ENCODE results near the gene SVEP1.

Gene SVEP1

DNA sequence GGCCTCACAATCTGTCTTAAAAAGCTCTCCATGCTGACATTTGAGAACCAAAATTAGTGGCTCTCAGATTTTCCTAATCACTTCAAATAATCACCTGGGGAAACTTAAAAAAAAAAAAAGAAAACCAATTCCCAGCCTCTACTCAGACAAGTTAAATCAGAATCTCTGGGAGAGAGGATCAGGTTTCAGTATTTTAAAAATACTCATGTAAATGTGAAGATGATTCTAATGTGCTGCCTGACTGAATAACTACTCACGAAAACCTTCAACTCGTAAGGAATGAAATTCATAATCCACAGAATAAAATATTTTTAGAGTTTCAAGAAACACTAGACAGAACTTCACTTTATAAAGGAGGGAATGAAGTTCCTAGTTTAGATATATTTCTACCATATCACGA lies 114.4 kb downstream of the SVEP1 start:
- peaks cover 3% of the 10 kb centered on the region; the same call in 1 of the 2 replicates for H3K27me3 ChIP-seq (ENCODE audit: control insufficient read depth, low read length)
- no peak overlapping the region for H3K4me2 ChIP-seq (ENCODE audit: low read length)
- no peak overlapping the region for H3K27ac ChIP-seq (ENCODE audit: low read depth, low read length)
- no peaks in the 10 kb centered on the region for H4K20me1 ChIP-seq (ENCODE audit: control insufficient read depth, insufficient read depth, low read depth, low read length)
- H3K79me2 ChIP-seq (ENCODE audit: control insufficient read depth, low read length): no peaks in the 10 kb centered on the region
- no peaks in the 10 kb centered on the region for H3K9me3 ChIP-seq (ENCODE audit: control insufficient read depth, insufficient read depth, low read length)
- no peaks in the 10 kb centered on the region for H3K36me3 ChIP-seq (ENCODE audit: control insufficient read depth, low read length)
- no peaks in the 10 kb centered on the region for H3F3A ChIP-seq (ENCODE audit: control insufficient read depth, insufficient read depth)
- H3K4me3 ChIP-seq (ENCODE audit: low read length): no peak overlapping the region
- no peaks in the 10 kb centered on the region for H3K9me2 ChIP-seq (replicated peaks; ENCODE audit: control insufficient read depth, low read length)
- no peaks in the 10 kb centered on the region for H3K4me1 ChIP-seq (ENCODE audit: control insufficient read depth, low read length)
- TF ChIP-seq CTCF (IDR thresholded peaks at IDR 0.05; ENCODE audit: low read depth, low read length, poor library complexity, severe bottlenecking) (no peak), EZH2phosphoT487 (IDR thresholded peaks at IDR 0.05; ENCODE audit: borderline replicate concordance, low read length) (no peak)

- peaks cover 3% of the 10 kb centered on the region; the same call in 1 of the 2 replicates for H3K27me3 ChIP-seq (ENCODE audit: control insufficient read depth, low read length)
- H3K9me2 ChIP-seq (replicated peaks; ENCODE audit: control insufficient read depth, low read length): no peaks in the 10 kb centered on the region
- no peak overlapping the region for H3K4me2 ChIP-seq (ENCODE audit: low read length)
- no peak for TF ChIP-seq EZH2phosphoT487 (IDR thresholded peaks at IDR 0.05; ENCODE audit: borderline replicate concordance, low read length)
- no peak for TF ChIP-seq CTCF (IDR thresholded peaks at IDR 0.05; ENCODE audit: low read depth, low read length, poor library complexity, severe bottlenecking)
- H3F3A ChIP-seq (ENCODE audit: control insufficient read depth, insufficient read depth): no peaks in the 10 kb centered on the region
- H4K20me1 ChIP-seq (ENCODE audit: control insufficient read depth, insufficient read depth, low read depth, low read length): no peaks in the 10 kb centered on the region
- H3K9me3 ChIP-seq (ENCODE audit: control insufficient read depth, insufficient read depth, low read length): no peaks in the 10 kb centered on the region
- H3K4me3 ChIP-seq (ENCODE audit: low read length): no peak overlapping the region
- H3K27ac ChIP-seq (ENCODE audit: low read depth, low read length): no peak overlapping the region
- no peaks in the 10 kb centered on the region for H3K36me3 ChIP-seq (ENCODE audit: control insufficient read depth, low read length)
- H3K4me1 ChIP-seq (ENCODE audit: control insufficient read depth, low read length): no peaks in the 10 kb centered on the region
- H3K79me2 ChIP-seq (ENCODE audit: control insufficient read depth, low read length): no peaks in the 10 kb centered on the region
Measured at GRCh38 chr9:110464321-110464720, 115.2 kb downstream of the SVEP1 start.

DNA sequence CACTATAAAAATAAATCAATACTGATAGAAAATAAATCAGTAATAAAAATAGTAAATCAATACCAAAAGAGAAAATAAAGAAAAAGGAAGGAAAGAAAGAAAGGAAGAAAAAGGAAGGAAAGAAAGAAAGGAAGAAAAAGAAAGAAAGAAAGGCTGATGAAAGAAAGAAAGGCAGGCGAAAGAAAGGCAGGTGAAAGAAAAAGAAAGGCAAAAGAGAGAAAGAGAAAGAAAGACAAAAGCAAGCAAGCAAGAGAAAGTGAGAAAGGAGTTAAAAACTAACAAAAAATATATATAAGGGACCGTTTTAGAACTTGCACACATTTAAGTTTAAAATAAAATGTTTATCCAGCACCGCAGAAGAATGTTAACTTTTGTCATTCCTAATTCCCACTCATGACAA lies 116.0 kb downstream of the SVEP1 start:
- no peak overlapping the region for H3K27ac ChIP-seq (ENCODE audit: low read depth, low read length)
- H3K4me1 ChIP-seq (ENCODE audit: control insufficient read depth, low read length): no peaks in the 10 kb centered on the region
- H3K27me3 ChIP-seq (ENCODE audit: control insufficient read depth, low read length): no peaks in the 10 kb centered on the region
- H3K36me3 ChIP-seq (ENCODE audit: control insufficient read depth, low read length): no peaks in the 10 kb centered on the region
- H3F3A ChIP-seq (ENCODE audit: control insufficient read depth, insufficient read depth): no peaks in the 10 kb centered on the region
- no peaks in the 10 kb centered on the region for H3K79me2 ChIP-seq (ENCODE audit: control insufficient read depth, low read length)
- TF ChIP-seq CTCF (IDR thresholded peaks at IDR 0.05; ENCODE audit: low read depth, low read length, poor library complexity, severe bottlenecking) (no peak), EZH2phosphoT487 (IDR thresholded peaks at IDR 0.05; ENCODE audit: borderline replicate concordance, low read length) (no peak)
- no peaks in the 10 kb centered on the region for H3K9me2 ChIP-seq (replicated peaks; ENCODE audit: control insufficient read depth, low read length)
- no peaks in the 10 kb centered on the region for H3K9me3 ChIP-seq (ENCODE audit: control insufficient read depth, insufficient read depth, low read length)
- no peak overlapping the region for H3K4me3 ChIP-seq (ENCODE audit: low read length)
- H3K4me2 ChIP-seq (ENCODE audit: low read length): no peak overlapping the region
- no peaks in the 10 kb centered on the region for H4K20me1 ChIP-seq (ENCODE audit: control insufficient read depth, insufficient read depth, low read depth, low read length)

GRCh38 chr9:110457245-110457644 lies 122.3 kb downstream of the SVEP1 start:
- H3K27me3 ChIP-seq (ENCODE audit: control insufficient read depth, low read length): no peaks in the 10 kb centered on the region
- H3K36me3 ChIP-seq (ENCODE audit: control insufficient read depth, low read length): no peaks in the 10 kb centered on the region
- no peak for TF ChIP-seq CTCF (IDR thresholded peaks at IDR 0.05; ENCODE audit: low read depth, low read length, poor library complexity, severe bottlenecking)

More at GRCh38 chr9:110457245-110457644, 122.3 kb downstream of the SVEP1 start:
- Histone ChIP-seq H3F3A (ENCODE audit: control insufficient read depth, insufficient read depth) (no peaks in the 10 kb centered on the region), H4K20me1 (ENCODE audit: control insufficient read depth, insufficient read depth, low read depth, low read length) (no peaks in the 10 kb centered on the region), H3K9me2 (replicated peaks; ENCODE audit: control insufficient read depth, low read length) (no peaks in the 10 kb centered on the region), H3K27ac (ENCODE audit: low read depth, low read length) (no peak overlapping the region), H3K4me3 (ENCODE audit: low read length) (no peak overlapping the region), H3K4me1 (ENCODE audit: control insufficient read depth, low read length) (no peaks in the 10 kb centered on the region), H3K9me3 (ENCODE audit: control insufficient read depth, insufficient read depth, low read length) (no peaks in the 10 kb centered on the region), H3K4me2 (ENCODE audit: low read length) (no peak overlapping the region), H3K79me2 (ENCODE audit: control insufficient read depth, low read length) (no peaks in the 10 kb centered on the region)

Data from DOHH2 (cell line).